CD4-positive, CD25-positive, alpha-beta regulatory T cell (primary cell): ENCODE measurements around the gene CHD2. TPM values are rescaled to one million over a fixed set of nuclear protein-coding genes. Genes with fewer than 3 reads are reported as not detected.

Source experiments
- ATAC-seq, 2 donors: fragments of 150-1000 bp; cut with Tn5 transposase; one replicate each; pipeline ENCODE4 v1.10.0; 2021; ENCODE audit warnings: low read depth in 2 of 2, moderate number of reproducible peaks in 2 of 2, moderate library complexity in 1 of 2
- DNase-seq, 3 donors: peaks; one replicate each; pipeline versions ENCODE4 v3.0.0 to v3.0.0-alpha.2; 2012 to 2022; ENCODE audit warnings: mixed read lengths in 1 of 3
- H3K27ac ChIP-seq: one replicate; pipeline ENCODE4 v1.7.0; 2013; ENCODE audit warnings: mild to moderate bottlenecking, low read length; ENCODE audit not compliant: insufficient read depth, poor library complexity, severe bottlenecking
- H3K27me3 ChIP-seq: one replicate; pipeline ENCODE4 v1.7.0; 2013; ENCODE audit warnings: low read length; ENCODE audit not compliant: control insufficient read depth, insufficient read depth
- H3K36me3 ChIP-seq: one replicate; pipeline ENCODE4 v1.7.0; 2013; ENCODE audit warnings: mild to moderate bottlenecking, low read length, moderate library complexity; ENCODE audit not compliant: control insufficient read depth, insufficient read depth
- H3K4me1 ChIP-seq: 2 replicates; pipeline ENCODE4 v1.7.0; 2013; ENCODE audit warnings: mild to moderate bottlenecking, low read length; ENCODE audit not compliant: insufficient read depth, control insufficient read depth, poor library complexity, severe bottlenecking
- H3K4me3 ChIP-seq: one replicate; pipeline ENCODE4 v1.7.0; 2013; ENCODE audit warnings: low read depth, mild to moderate bottlenecking, low read length, moderate library complexity
- H3K9me3 ChIP-seq, 2 experiments: 1 replicate in 1 of 2; 2 replicates in 1 of 2; pipeline ENCODE4 v1.7.0; 2013; ENCODE audit warnings: low read length in 2 of 2, mild to moderate bottlenecking in 1 of 2, moderate library complexity in 1 of 2; ENCODE audit not compliant: control insufficient read depth in 2 of 2
- H3K27ac Mint-ChIP-seq, 3 donors: one replicate each; pipeline ENCODE4 v1.8.0; 2020 to 2022; ENCODE audit warnings: mild to moderate bottlenecking in 3 of 3, mixed read lengths in 3 of 3, moderate library complexity in 2 of 3
- H3K27me3 Mint-ChIP-seq: one replicate; pipeline ENCODE4 v1.8.0; 2022; ENCODE audit warnings: mild to moderate bottlenecking, mixed read lengths
- H3K36me3 Mint-ChIP-seq: one replicate; pipeline ENCODE4 v1.8.0; 2020; ENCODE audit warnings: mixed read lengths
- H3K4me1 Mint-ChIP-seq, 4 donors: one replicate each; pipeline ENCODE4 v1.8.0; 2020 to 2022; ENCODE audit warnings: mixed read lengths in 4 of 4, mild to moderate bottlenecking in 1 of 4
- H3K4me3 Mint-ChIP-seq, 4 donors: one replicate each; pipeline ENCODE4 v1.8.0; 2020 to 2022; ENCODE audit warnings: mild to moderate bottlenecking in 4 of 4, mixed read lengths in 4 of 4, moderate library complexity in 3 of 4
- H3K9me3 Mint-ChIP-seq, 7 donors: one replicate each; pipeline ENCODE4 v1.8.0; 2020 to 2022; ENCODE audit warnings: mixed read lengths in 7 of 7, mild to moderate bottlenecking in 3 of 7, moderate library complexity in 2 of 7
- polyA plus RNA-seq, 4 donors: library from polyadenylated mRNA; unstranded; fragments of 300-500 nt; fragmentation: Illumina TruSeq; gene quantifications; one replicate each; pipeline ENCODE4 v1.2.3, GENCODE V29; 2021
- total RNA-seq: library from RNA; stranded (reverse); gene quantifications from one replicate; pipeline ENCODE4 v1.2.3, GENCODE V29; 2022

The CHD2 gene
- total and polyA plus RNA-seq, 5 donors from 2014 or later: 44.3 to 579 (median 49.5) TPM

DNA sequence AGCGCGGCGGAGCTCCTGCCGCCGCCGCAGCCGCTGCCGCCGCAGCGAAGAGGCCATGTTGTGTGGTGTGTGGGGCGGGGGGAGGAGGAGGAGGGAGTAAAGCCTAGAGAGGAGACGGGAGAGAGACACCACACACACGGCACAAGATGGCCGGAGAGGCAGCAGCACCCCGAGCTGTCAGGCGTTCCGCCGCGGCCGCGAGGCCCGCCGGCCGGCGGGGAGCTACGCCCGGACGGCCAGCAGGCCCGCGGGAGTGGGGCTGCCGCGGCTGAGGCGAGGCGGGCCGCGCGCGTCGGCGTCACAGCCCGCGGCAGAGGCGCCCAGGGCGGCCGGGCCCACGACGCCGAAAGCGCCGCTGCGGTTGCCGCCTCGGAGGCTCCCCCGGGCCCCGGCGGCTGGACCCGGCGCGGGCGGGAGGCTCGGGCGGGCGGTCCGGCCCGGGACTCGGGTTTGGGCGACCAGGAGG, 17.4 kb upstream of the CHD2 start:
- H3K27ac Mint-ChIP-seq: peak overlapping the region; percentile 99
- H3K4me1 Mint-ChIP-seq: peaks cover 40 to 58% (median 47%) of the 10 kb centered on the region in 4 donors
- ATAC-seq: peak; percentile 78 to 79
- Histone ChIP-seq H3K27me3 (no peaks in the 10 kb centered on the region), H3K27ac (peak overlapping the region; percentile 100), H3K4me3 (no peak overlapping the region), H3K4me1 (peaks cover 51% of the 10 kb centered on the region), H3K9me3 (no peaks in the 10 kb centered on the region), H3K36me3 (peaks cover 28% of the 10 kb centered on the region)
- peak overlapping the region; percentile 89 to 96 (median 94) for H3K4me3 Mint-ChIP-seq
- peaks cover 39% of the 10 kb centered on the region for H3K36me3 Mint-ChIP-seq
- H3K27me3 Mint-ChIP-seq: peaks cover 19% of the 10 kb centered on the region
- no peak for DNase-seq
- peaks cover 0 to 6% (median 0%) of the 10 kb centered on the region in 7 donors for H3K9me3 Mint-ChIP-seq

- Histone ChIP-seq H3K27ac (peak overlapping the region; percentile 100), H3K9me3 (no peaks in the 10 kb centered on the region), H3K4me3 (peak overlapping the region; percentile 100), H3K27me3 (no peaks in the 10 kb centered on the region), H3K36me3 (peaks cover 34% of the 10 kb centered on the region), H3K4me1 (peaks cover 57% of the 10 kb centered on the region)
- Mint-ChIP-seq H3K9me3 (peaks cover 0 to 6% (median 0%) of the 10 kb centered on the region in 7 donors), H3K4me1 (peaks cover 44 to 60% (median 47%) of the 10 kb centered on the region in 4 donors), H3K27me3 (peaks cover 19% of the 10 kb centered on the region), H3K36me3 (peaks cover 39% of the 10 kb centered on the region), H3K27ac (peak overlapping the region; percentile 95 to 99 (median 97)), H3K4me3 (peak overlapping the region; percentile 94 to 99 (median 96))
- DNase-seq (peak; percentile 45 to 87 (median 75)), ATAC-seq (peak; percentile 3)
These were observed 16.8 kb upstream of the CHD2 start for GRCh38 chr15:92883163-92883875.

DNA sequence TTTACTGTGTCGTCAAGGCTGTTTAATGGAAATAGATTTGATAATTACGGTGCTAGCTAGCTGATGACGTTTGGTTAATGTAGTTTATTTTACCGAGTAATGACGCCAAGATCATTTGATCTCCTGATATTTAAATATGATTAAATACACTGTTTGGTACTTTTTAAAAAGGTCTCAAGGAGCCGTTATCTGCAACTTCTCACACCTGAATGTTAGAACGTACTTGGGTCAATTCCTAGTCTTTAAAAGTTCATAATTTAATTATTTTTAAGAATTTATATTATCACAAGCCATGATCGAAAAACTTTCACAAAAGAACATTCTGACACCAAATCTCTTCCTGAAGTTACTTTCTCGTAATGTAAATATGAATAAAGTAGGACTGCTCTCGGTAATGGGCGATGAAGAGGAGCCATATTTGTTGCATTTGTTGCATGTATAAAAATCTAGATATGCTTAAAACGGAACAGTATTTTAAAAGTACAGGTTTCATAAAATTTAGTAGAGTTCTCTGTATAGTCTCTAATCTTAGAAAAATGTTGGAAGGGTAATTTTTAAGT, 16.2 kb upstream of the CHD2 start:
- Mint-ChIP-seq H3K9me3 (peaks cover 0 to 6% (median 0%) of the 10 kb centered on the region in 7 donors), H3K27ac (peak overlapping the region; percentile 95 to 99 (median 97)), H3K36me3 (peaks cover 41% of the 10 kb centered on the region), H3K27me3 (peaks cover 19% of the 10 kb centered on the region), H3K4me3 (peak overlapping the region; percentile 94 to 99 (median 96)), H3K4me1 (peaks cover 44 to 60% (median 47%) of the 10 kb centered on the region in 4 donors)
- Histone ChIP-seq H3K4me1 (peaks cover 62% of the 10 kb centered on the region), H3K9me3 (no peaks in the 10 kb centered on the region), H3K27ac (peak overlapping the region; percentile 100), H3K27me3 (no peaks in the 10 kb centered on the region), H3K36me3 (peaks cover 40% of the 10 kb centered on the region), H3K4me3 (peak overlapping the region; percentile 100)
- no peak for DNase-seq
- no peak for ATAC-seq

DNA sequence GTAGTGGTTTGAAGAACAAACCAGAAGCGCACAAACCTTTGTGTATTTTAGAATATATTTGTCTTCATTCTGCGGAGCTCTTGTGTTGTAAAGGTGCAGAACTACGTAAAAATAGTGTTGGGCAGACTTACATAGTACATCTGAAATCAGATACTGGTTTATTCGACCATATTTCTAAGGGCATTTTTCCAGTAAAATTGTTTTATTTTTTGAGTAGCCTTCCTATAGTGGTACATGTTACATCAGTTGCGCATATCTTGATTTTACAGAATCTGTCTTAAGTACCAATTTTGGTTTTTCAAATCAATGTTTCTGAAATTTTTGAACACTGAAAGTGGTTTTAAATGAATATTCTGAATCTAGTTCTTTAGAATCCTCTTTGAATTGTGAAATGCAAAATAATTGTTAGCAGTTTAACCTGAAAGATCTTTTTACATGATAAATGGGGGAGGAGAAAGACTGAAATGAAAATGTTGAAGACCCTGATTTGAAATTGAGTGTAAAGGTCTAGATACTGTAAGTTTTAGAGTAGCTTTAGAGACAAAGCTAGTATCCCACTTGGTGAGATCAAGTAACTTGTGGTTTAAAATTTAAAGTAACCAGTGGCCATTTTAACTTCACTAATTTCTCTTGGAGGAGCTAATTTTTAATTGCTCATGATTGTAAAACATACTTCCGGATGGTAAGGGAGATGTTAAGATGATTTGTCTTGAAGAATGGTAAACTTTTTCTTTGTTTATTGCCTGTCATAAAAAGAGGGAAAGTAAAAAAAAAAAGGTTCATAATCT, 15.5 kb upstream of the CHD2 start:
- peaks cover 46% of the 10 kb centered on the region for H3K36me3 ChIP-seq
- Mint-ChIP-seq H3K27me3 (peaks cover 19% of the 10 kb centered on the region), H3K36me3 (peaks cover 44% of the 10 kb centered on the region), H3K4me1 (peaks cover 47 to 60% (median 49%) of the 10 kb centered on the region in 4 donors), H3K27ac (peak overlapping the region; percentile 89 to 97 (median 95)), H3K4me3 (peak overlapping the region; percentile 94 to 99 (median 96)), H3K9me3 (peaks cover 0 to 6% (median 0%) of the 10 kb centered on the region in 7 donors)
- H3K27me3 ChIP-seq: no peaks in the 10 kb centered on the region
- peak overlapping the region; percentile 100 for H3K4me3 ChIP-seq
- DNase-seq (peak in 2 of 3 donors; percentile 46 to 71), ATAC-seq (no peak)
- H3K4me1 ChIP-seq: peaks cover 66% of the 10 kb centered on the region
- peak overlapping the region; percentile 100 for H3K27ac ChIP-seq
- no peaks in the 10 kb centered on the region for H3K9me3 ChIP-seq

- Histone ChIP-seq H3K4me1 (peaks cover 66% of the 10 kb centered on the region), H3K27ac (peak overlapping the region; percentile 100), H3K9me3 (no peaks in the 10 kb centered on the region), H3K36me3 (peaks cover 50% of the 10 kb centered on the region), H3K4me3 (peak overlapping the region; percentile 100), H3K27me3 (no peaks in the 10 kb centered on the region)
- peaks cover 44 to 60% (median 48%) of the 10 kb centered on the region in 4 donors for H3K4me1 Mint-ChIP-seq
- H3K9me3 Mint-ChIP-seq: peaks cover 0 to 6% (median 0%) of the 10 kb centered on the region in 7 donors
- DNase-seq: no peak
- peak overlapping the region; percentile 94 to 99 (median 96) for H3K4me3 Mint-ChIP-seq
- H3K27me3 Mint-ChIP-seq: peaks cover 19% of the 10 kb centered on the region
- H3K36me3 Mint-ChIP-seq: peaks cover 50% of the 10 kb centered on the region
- no peak for ATAC-seq
- peak overlapping the region; percentile 89 to 97 (median 95) for H3K27ac Mint-ChIP-seq
These were observed 14.7 kb upstream of the CHD2 start for GRCh38 chr15:92885224-92886041.

- peaks cover 49 to 60% (median 50%) of the 10 kb centered on the region in 4 donors for H3K4me1 Mint-ChIP-seq
- peak overlapping the region in 2 of 3 donors; percentile 5 to 43 for H3K27ac Mint-ChIP-seq
- H3K27ac ChIP-seq: peak overlapping the region; percentile 100
- H3K4me3 ChIP-seq: peak overlapping the region; percentile 100
- peak overlapping the region; percentile 94 to 99 (median 96) for H3K4me3 Mint-ChIP-seq
- no peaks in the 10 kb centered on the region for H3K9me3 ChIP-seq
- DNase-seq (peak in 1 of 3 donors; percentile 26), ATAC-seq (no peak)
- H3K27me3 Mint-ChIP-seq: peaks cover 19% of the 10 kb centered on the region
- peaks cover 66% of the 10 kb centered on the region for H3K4me1 ChIP-seq
- peaks cover 0 to 4% (median 0%) of the 10 kb centered on the region in 7 donors for H3K9me3 Mint-ChIP-seq
- no peaks in the 10 kb centered on the region for H3K27me3 ChIP-seq
- H3K36me3 Mint-ChIP-seq: peaks cover 57% of the 10 kb centered on the region
- H3K36me3 ChIP-seq: peaks cover 56% of the 10 kb centered on the region
These were observed 14.0 kb upstream of the CHD2 start for GRCh38 chr15:92886042-92886537.
